Measurements from ENCODE around the gene PCBP1.

GRCh38 chr2:70101174-70101573 lies 13.9 kb downstream of the PCBP1 start:
- TF ChIP-seq CTCF (IDR thresholded peaks at IDR 0.05) (no peak), POLR2A (IDR thresholded peaks at IDR 0.05) (no peak)
